Left lung (tissue), 10 donors: ENCODE measurements around the gene HTRA3. TPM values are rescaled to one million over a fixed set of nuclear protein-coding genes. Genes with fewer than 3 reads are reported as not detected.
A peak's percentile ranks its signal among the peaks of the same experiment; 100 is the strongest.

Experiments
- ATAC-seq: fragments of 200-7000 bp; cut with Tn5 transposase; one replicate; pipeline ENCODE4 v1.9.1; 2020; ENCODE audit warnings: moderate library complexity
- DNase-seq, 4 donors: peaks; one replicate each; pipeline ENCODE4 v3.0.0-alpha.2; 2013 to 2020
- H3K27ac ChIP-seq, 2 donors: fragments of 200-600 bp; sonication (generic) in 1 of 2; one replicate each; pipeline versions ENCODE4 v1.5.0 to v1.8.0; 2020 to 2021
- H3K27me3 ChIP-seq, 2 donors: fragments of 200-600 bp; sonication (generic) in 1 of 2; one replicate each; pipeline versions ENCODE4 v1.5.0 to v1.8.0; 2020 to 2021
- H3K36me3 ChIP-seq, 2 donors: fragments of 200-600 bp; sonication (generic) in 1 of 2; one replicate each; pipeline versions ENCODE4 v1.5.0 to v1.8.0; 2020 to 2021
- H3K4me1 ChIP-seq, 2 donors: fragments of 200-600 bp; one replicate each; pipeline ENCODE4 v1.8.0; 2021
- H3K4me3 ChIP-seq, 2 donors: fragments of 200-600 bp; sonication (generic) in 1 of 2; one replicate each; pipeline versions ENCODE4 v1.5.0 to v1.8.0; 2020 to 2021; ENCODE audit warnings: mild to moderate bottlenecking in 1 of 2
- H3K9me3 ChIP-seq, 2 donors: fragments of 200-600 bp; sonication (generic) in 1 of 2; one replicate each; pipeline versions ENCODE4 v1.5.0 to v1.8.0; 2020 to 2021
- intact Hi-C, 2 donors: fragments of 100-400 bp; cut with DNase I; formaldehyde crosslinking; loops; one replicate each; pipeline versions ENCODE4 v1.11.2 to v1.14.2; 2022
- polyA plus RNA-seq, 6 donors: library from polyadenylated mRNA; unstranded; fragments of 120-200 nt; gene quantifications; one replicate each; pipeline ENCODE4 v1.2.1, GENCODE V29; 2013; ENCODE audit not compliant: insufficient read length in 6 of 6
- total RNA-seq, 2 donors: library from RNA; stranded (reverse); fragmentation: NEBNext Ultra II Directional; extraction: Animal tissue kit (Norgen Biotek cat#: 25700); gene quantifications; one replicate each; pipeline ENCODE4 v1.2.1, GENCODE V29; 2021
- TF ChIP-seq, protein P1 (sequence below), 2 donors: fragments of 200-600 bp; sonication (generic) in 1 of 2; IDR thresholded peaks; one replicate each; pipeline versions ENCODE4 v1.5.0 to v1.8.0; 2021; ENCODE audit warnings: antibody characterized with exemption in 2 of 2
- donor health status: DM: no; HTN: yes; CAD: no.
- donor health status: DM: no; HTN: no; CAD: no.

The HTRA3 gene
- total and polyA plus RNA-seq, 8 donors, result 9.7 to 18.3 (median 12.1) TPM

DNA sequence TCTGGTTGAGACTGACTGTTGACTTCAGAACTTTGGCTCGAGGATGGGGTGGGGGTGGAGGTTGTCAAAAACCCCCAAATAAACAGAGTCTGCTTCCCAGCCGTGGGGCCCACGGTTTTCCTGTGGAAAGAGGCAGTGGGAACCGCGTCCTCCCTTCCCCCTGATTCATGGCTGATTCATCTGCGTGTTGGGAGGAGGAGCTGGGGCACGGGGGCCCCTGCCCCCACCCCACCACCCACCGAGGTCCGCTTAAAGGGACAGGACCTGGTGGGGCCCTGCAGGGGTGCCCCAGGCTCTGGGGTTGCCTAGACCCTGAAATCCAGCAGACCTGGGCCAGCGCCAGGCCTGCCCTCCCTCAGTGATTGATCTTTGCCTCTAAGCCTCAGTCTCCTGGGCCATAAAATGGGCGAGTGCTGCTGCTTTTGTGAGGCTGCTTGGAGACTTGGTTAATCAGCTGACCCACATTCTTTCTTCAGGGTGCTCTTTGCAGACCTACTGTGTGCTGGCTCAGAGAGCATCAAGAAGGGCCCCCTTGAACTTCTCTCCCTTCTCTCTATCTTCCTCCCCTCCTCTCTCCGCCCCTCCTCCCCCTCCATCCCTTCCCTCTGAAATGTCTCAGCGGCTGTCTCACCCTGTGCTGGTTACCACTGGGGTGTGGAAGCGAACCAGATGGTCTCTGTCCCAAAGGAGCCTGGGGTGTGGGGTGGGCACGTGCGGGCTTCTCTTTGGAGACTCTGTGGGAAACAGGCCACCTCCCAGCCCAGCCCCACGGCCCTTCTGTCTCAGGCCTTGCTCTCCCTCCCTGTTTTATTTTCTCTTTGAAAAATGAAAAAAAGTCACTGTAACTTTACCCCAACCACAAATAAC is 9.1 kb downstream of the HTRA3 start:
- H3K27ac ChIP-seq, result no peak overlapping the region
- DNase-seq, result peak; percentile 46 to 73 (median 57)
- H3K4me1 ChIP-seq, result peaks cover 3 to 57% of the 10 kb centered on the region in 2 donors
- H3K36me3 ChIP-seq, result no peaks in the 10 kb centered on the region
- TF ChIP-seq, protein P1, sequence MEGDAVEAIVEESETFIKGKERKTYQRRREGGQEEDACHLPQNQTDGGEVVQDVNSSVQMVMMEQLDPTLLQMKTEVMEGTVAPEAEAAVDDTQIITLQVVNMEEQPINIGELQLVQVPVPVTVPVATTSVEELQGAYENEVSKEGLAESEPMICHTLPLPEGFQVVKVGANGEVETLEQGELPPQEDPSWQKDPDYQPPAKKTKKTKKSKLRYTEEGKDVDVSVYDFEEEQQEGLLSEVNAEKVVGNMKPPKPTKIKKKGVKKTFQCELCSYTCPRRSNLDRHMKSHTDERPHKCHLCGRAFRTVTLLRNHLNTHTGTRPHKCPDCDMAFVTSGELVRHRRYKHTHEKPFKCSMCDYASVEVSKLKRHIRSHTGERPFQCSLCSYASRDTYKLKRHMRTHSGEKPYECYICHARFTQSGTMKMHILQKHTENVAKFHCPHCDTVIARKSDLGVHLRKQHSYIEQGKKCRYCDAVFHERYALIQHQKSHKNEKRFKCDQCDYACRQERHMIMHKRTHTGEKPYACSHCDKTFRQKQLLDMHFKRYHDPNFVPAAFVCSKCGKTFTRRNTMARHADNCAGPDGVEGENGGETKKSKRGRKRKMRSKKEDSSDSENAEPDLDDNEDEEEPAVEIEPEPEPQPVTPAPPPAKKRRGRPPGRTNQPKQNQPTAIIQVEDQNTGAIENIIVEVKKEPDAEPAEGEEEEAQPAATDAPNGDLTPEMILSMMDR (IDR thresholded peaks at IDR 0.05), result no peak
- H3K27me3 ChIP-seq, result no peaks in the 10 kb centered on the region
- no peak overlapping the region for H3K4me3 ChIP-seq
- H3K9me3 ChIP-seq, result no peaks in the 10 kb centered on the region
- intact Hi-C loops, result no loop called here
- peak; percentile 51 for ATAC-seq

DNA sequence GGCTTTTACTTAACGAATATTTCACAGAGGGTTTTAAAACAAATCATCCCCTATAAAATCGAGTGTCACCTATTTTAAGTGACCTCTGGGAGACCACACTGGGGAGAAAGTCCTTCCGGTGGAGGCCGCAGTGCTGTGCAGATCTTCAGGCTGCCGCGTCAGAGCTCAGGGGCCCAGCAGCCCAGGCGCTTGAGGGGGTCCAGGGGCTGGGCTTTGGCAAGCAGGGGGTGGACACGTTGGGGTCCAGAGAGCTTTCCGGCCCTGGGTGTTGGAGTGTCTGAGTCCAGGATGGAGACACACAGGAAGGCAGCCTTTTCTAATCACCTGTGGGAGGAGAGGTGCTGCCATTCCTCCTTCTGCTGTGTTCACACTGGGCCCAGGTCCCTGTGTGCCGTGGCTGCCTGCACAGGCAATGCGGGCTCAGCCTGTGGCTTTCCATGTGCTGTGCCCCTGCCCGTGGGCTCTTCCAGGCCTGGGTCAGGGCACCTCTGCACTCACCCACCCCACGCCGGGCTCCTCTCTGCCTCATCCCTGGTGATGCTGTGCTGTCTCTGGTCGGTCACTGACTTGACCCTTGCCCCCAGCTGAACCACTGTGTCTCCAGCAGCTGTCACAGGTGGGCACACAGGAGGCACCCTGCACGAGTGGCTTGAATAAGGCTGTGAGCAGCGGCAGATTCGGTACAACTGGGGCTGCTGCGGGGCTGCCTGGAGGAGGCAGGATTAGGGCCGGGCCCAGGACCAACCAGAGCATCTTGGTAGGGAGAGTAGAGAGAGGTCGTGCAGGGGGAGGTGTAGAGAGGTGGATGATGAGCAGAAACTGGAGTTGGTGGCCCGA is 10.0 kb downstream of the HTRA3 start:
- DNase-seq (peak in 1 of 4 donors; percentile 48), ATAC-seq (no peak)
- intact Hi-C loops, result no loop called here
- no peaks in the 10 kb centered on the region for H3K9me3 ChIP-seq
- H3K36me3 ChIP-seq, result no peaks in the 10 kb centered on the region
- no peak overlapping the region for H3K4me3 ChIP-seq
- TF ChIP-seq, protein P1 (IDR thresholded peaks at IDR 0.05), result no peak
- H3K4me1 ChIP-seq, result peaks cover 3 to 54% of the 10 kb centered on the region in 2 donors
- no peak overlapping the region for H3K27ac ChIP-seq
- no peaks in the 10 kb centered on the region for H3K27me3 ChIP-seq

DNA sequence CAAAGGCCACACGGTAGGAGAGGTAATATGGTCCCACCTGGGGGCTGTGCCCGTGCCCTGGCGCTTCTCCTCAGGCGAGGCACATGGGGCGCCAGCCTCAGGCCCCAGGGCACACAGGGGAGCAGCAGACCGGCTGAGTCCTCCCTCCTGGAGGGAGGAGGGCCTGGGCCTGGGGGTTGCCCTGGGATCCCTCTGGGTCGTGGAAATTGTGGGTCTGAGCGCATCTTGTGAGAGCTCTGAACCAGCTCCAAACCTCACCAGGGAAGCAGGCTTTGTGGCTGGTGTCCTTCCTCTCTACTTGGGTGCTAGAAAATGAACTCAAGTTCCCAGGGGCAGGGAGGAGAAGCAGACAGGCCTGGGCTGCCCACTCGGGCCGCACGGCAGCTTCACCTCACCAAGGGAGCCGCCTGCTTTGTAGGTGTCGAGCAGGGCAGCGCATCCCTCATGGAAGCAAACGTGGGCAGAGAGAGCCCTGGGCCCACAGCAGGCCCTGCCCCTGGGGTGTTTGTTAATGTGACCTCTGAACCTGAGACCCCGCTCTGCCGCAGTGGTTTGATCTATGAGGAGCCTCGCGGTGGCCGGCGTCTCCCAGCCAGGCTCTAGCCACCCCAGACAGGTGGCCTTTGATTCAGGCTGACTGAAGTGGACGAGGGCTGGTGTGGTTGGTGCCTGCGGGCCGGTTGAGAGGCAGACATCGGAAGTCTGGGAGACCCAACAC is 10.8 kb downstream of the HTRA3 start:
- ATAC-seq (no peak), DNase-seq (peak in 1 of 4 donors; percentile 56)
- Histone ChIP-seq H3K27me3 (no peaks in the 10 kb centered on the region), H3K4me1 (peaks cover 3 to 47% of the 10 kb centered on the region in 2 donors), H3K4me3 (no peak overlapping the region), H3K9me3 (no peaks in the 10 kb centered on the region), H3K36me3 (no peaks in the 10 kb centered on the region), H3K27ac (no peak overlapping the region)
- intact Hi-C loops, result no loop called here
- TF ChIP-seq, protein P1 (IDR thresholded peaks at IDR 0.05), result no peak

DNA sequence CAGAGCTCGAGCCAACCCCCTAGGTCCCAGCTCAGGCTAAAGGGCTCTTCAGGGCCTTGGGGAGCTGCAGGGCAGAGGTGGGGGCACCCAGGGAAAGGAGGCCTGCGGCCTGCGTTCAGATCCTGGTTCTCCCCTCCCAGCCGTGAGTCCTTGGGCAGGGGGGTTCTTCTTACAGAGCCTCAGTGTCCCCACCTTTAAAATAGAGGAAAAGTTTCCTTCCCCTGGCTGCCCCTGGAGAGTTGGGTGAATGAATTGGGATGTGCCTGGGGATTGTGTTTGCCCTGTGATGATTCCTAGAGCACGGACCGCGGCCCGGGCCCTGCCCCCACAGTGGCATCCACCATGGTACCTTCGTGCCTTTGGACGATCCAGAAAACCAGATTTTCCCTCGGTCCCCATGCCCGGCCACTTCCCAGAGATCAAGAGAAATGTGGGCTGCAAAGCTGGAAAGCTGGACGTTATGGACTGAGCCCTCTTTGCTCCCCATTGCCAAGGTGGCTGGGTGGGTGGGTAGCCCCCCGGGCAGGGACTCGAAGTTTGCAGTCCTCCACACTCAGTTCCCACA is 11.4 kb downstream of the HTRA3 start:
- H3K4me3 ChIP-seq, result no peak overlapping the region
- H3K36me3 ChIP-seq, result no peaks in the 10 kb centered on the region
- intact Hi-C loops, result no loop called here
- TF ChIP-seq, protein P1 (IDR thresholded peaks at IDR 0.05), result no peak
- no peaks in the 10 kb centered on the region for H3K9me3 ChIP-seq
- H3K27me3 ChIP-seq, result no peaks in the 10 kb centered on the region
- peaks cover 3 to 40% of the 10 kb centered on the region in 2 donors for H3K4me1 ChIP-seq
- DNase-seq (peak in 1 of 4 donors; percentile 31), ATAC-seq (no peak)
- no peak overlapping the region for H3K27ac ChIP-seq
